ENCODE measurements around the gene SACS.

DNA sequence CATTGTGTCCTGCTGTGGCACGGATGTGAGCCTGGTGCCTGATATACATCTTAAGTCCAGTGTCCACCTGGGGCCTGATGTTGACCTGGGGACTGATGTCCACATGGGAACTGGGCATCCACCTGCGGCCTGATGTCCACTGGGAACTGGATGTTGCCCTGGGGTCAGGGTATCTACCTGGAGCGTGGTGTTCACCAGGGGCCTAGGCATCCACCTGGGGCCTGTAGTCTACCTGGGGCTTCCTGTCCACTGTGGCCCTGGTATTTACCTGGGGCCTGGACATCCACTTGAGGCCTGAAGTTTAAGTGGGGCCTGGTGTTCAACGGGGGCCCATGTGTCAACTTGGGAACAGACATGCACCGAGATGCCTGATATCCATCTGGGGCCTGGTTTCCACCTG is 11.9 kb downstream of the SACS start:
- TF ChIP-seq RAD21 (IDR thresholded peaks at IDR 0.05; ENCODE audit: low read length) (no peak), POLR2A (IDR thresholded peaks at IDR 0.05; ENCODE audit: low read depth, low read length) (no peak), MXI1 (IDR thresholded peaks at IDR 0.05; ENCODE audit: borderline replicate concordance, low read depth, low read length) (no peak), MAZ (IDR thresholded peaks at IDR 0.05; ENCODE audit: borderline replicate concordance, low read depth, low read length) (no peak), FOS (IDR thresholded peaks at IDR 0.05; ENCODE audit: low read depth, low read length) (no peak), RFX5 (IDR thresholded peaks at IDR 0.05; ENCODE audit: low read depth, low read length) (no peak), RCOR1 (IDR thresholded peaks at IDR 0.05; ENCODE audit: insufficient replicate concordance, low read length) (no peak), MAFK (IDR thresholded peaks at IDR 0.05; ENCODE audit: low read depth, low read length) (no peak), CEBPB (IDR thresholded peaks at IDR 0.05; ENCODE audit: low read depth, low read length) (no peak)
- TF ChIP-seq, protein P1, sequence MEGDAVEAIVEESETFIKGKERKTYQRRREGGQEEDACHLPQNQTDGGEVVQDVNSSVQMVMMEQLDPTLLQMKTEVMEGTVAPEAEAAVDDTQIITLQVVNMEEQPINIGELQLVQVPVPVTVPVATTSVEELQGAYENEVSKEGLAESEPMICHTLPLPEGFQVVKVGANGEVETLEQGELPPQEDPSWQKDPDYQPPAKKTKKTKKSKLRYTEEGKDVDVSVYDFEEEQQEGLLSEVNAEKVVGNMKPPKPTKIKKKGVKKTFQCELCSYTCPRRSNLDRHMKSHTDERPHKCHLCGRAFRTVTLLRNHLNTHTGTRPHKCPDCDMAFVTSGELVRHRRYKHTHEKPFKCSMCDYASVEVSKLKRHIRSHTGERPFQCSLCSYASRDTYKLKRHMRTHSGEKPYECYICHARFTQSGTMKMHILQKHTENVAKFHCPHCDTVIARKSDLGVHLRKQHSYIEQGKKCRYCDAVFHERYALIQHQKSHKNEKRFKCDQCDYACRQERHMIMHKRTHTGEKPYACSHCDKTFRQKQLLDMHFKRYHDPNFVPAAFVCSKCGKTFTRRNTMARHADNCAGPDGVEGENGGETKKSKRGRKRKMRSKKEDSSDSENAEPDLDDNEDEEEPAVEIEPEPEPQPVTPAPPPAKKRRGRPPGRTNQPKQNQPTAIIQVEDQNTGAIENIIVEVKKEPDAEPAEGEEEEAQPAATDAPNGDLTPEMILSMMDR (conservative IDR thresholded peaks at IDR 0.05; ENCODE audit: low read depth, low read length) = no peak

Measured in IMR-90 (cell line).